PFSK-1 (cell line): ENCODE measurements around the gene GPR50. TPM values are rescaled to one million over a fixed set of nuclear protein-coding genes. Genes with fewer than 3 reads are reported as not detected.

Experiments used
- FOXP2 ChIP-seq: optimal IDR thresholded peaks from 2 replicates; pipeline ENCODE3; 2011; ENCODE audit warnings: borderline replicate concordance, control low read depth, inconsistent platforms; ENCODE audit not compliant: insufficient read depth; ENCODE audit errors: extremely low read length, extremely low read depth
- POLR2AphosphoS5 ChIP-seq: IDR thresholded peaks from 2 replicates; pipeline ENCODE4 v1.6.1; 2012; ENCODE audit warnings: low read depth, mild to moderate bottlenecking, control low read depth, low read length, moderate library complexity
- SIN3A ChIP-seq: IDR thresholded peaks from 2 replicates; pipeline ENCODE4 v1.6.1; 2012; ENCODE audit warnings: mild to moderate bottlenecking, low read length, moderate library complexity, borderline replicate concordance; ENCODE audit not compliant: insufficient read depth
- TAF1 ChIP-seq: IDR thresholded peaks from 2 replicates; pipeline ENCODE4 v1.6.1; 2012; ENCODE audit warnings: low read length, control low read depth, borderline replicate concordance; ENCODE audit not compliant: insufficient read depth
- polyA plus RNA-seq: library from polyadenylated mRNA; unstranded; fragments of >200 nt; gene quantifications from one replicate; pipeline ENCODE4 v1.2.1, GENCODE V29; 2012; ENCODE audit warnings: low read depth, missing spikeins; ENCODE audit not compliant: insufficient read length
- TF ChIP-seq, protein P1 (sequence below), 2 experiments: IDR thresholded peaks; 2 replicates each; pipeline versions ENCODE4 v1.6.1 to v1.8.0; 2011 to 2012; ENCODE audit warnings: low read depth in 2 of 2, low read length in 2 of 2, control low read depth in 1 of 2, inconsistent platforms in 1 of 2, mild to moderate bottlenecking in 1 of 2, moderate library complexity in 1 of 2; ENCODE audit not compliant: insufficient read depth in 1 of 2

GPR50 gene
- not detected for polyA plus RNA-seq

DNA sequence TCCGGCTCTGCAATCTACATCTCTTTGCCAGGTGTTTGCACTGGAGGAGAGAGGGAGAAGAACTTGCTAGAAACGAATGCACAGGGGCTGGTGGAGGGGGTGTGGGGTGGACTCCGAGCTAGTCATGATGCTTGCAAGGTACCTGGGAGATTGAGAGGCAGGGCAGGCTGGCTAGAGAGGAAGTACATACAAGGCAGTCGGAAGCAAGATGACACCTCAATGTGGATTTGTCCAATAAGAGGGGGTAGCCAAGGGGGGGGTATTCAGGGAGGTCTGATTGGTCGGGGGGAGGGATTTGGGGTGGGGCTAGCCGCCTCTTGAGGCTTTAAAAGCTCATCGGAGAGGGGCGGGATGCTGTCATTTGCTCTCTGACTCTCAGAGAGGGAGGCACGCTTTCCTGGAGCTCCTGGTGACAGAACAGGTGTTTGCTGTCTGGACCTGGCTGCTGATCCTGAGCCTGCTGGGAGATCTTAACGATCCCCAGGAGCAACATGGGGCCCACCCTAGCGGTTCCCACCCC is at the start of gene GPR50:
Gene GPR50, plus strand, starts transcription at position 354 of the 520 bp plus-strand sequence. Its CDS starts 138 bp downstream, at position 492.
- TF ChIP-seq TAF1 (no peak), POLR2AphosphoS5 (no peak), FOXP2 (no peak), SIN3A (no peak)
- TF ChIP-seq, protein P1, sequence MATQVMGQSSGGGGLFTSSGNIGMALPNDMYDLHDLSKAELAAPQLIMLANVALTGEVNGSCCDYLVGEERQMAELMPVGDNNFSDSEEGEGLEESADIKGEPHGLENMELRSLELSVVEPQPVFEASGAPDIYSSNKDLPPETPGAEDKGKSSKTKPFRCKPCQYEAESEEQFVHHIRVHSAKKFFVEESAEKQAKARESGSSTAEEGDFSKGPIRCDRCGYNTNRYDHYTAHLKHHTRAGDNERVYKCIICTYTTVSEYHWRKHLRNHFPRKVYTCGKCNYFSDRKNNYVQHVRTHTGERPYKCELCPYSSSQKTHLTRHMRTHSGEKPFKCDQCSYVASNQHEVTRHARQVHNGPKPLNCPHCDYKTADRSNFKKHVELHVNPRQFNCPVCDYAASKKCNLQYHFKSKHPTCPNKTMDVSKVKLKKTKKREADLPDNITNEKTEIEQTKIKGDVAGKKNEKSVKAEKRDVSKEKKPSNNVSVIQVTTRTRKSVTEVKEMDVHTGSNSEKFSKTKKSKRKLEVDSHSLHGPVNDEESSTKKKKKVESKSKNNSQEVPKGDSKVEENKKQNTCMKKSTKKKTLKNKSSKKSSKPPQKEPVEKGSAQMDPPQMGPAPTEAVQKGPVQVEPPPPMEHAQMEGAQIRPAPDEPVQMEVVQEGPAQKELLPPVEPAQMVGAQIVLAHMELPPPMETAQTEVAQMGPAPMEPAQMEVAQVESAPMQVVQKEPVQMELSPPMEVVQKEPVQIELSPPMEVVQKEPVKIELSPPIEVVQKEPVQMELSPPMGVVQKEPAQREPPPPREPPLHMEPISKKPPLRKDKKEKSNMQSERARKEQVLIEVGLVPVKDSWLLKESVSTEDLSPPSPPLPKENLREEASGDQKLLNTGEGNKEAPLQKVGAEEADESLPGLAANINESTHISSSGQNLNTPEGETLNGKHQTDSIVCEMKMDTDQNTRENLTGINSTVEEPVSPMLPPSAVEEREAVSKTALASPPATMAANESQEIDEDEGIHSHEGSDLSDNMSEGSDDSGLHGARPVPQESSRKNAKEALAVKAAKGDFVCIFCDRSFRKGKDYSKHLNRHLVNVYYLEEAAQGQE (IDR thresholded peaks at IDR 0.05; ENCODE audit: insufficient read depth in 1 of 2, low read depth in 2 of 2, low read length in 2 of 2), result no peak

DNA sequence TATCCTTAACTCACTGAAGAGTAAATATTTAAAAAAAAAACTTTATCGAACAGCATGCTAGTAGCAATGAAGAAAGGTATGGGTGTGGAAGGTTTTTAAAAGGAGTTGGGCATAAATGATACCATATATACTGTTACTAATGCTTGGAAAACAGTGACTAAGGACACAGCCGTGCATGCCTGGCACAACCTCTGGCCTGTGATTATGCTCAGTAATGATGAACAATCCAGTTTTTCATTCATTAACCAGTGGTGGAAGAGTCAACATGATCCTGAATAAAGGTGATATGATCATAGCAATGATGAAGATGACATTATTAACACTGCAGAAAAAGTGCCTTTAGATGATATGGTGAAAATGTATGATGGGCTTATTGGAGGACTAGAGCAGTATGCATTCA is 43.9 kb upstream of the GPR50 start:
- TF ChIP-seq POLR2AphosphoS5 (no peak), SIN3A (no peak), TAF1 (no peak), FOXP2 (no peak)
- TF ChIP-seq, protein P1 (IDR thresholded peaks at IDR 0.05; ENCODE audit: insufficient read depth in 1 of 2, low read depth in 2 of 2, low read length in 2 of 2), result no peak

DNA sequence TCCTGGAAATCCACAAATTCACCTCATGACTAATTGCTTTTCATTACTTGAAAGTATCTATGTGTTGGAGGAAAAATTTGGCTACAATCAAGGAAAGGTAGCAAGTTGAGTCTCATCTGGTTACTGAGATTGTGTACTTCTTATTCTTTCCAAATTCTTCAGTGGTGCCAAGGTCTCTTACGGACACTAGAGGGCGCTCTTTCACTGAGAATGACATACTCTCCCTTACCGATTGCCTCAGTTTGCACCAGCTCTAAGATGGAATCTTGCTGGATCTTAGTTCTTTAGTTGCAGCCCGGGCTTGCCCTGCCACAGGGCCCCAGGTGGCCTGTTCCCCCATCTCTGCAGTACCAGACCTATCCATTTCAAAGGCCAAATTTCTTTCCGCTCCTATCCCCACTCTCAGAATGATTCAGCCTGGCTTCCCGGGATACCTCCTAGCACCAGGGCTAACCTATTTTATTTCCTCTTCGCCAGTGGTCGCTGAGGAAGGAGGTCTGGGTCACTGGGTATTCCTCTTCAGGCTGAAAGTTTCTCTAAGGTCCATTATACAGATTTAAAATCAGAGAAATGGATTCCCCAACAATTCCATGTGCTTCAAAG is 24.6 kb upstream of the GPR50 start:
- TF ChIP-seq POLR2AphosphoS5 (no peak), SIN3A (no peak), TAF1 (no peak), FOXP2 (no peak)
- TF ChIP-seq, protein P1 (IDR thresholded peaks at IDR 0.05; ENCODE audit: insufficient read depth in 1 of 2, low read depth in 2 of 2, low read length in 2 of 2), result no peak

DNA sequence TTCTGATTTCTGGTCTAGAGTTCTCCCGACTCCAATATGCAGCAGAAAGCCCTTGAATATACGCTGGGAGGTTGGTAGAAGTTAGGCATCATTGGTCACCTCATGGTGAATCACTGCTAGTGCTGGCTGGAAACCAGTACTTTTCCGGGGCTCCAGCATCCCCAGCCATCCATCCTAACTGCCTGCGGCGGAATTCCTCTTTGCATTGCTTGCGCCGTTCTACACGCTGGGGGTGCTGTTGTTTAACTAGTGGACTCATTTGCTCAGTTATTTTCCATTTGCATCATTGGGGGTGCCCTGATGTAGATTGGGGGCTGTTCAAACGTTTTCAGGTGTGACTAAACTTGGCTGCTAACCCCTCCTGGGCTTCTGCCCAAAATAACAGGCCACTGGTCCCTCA is 23.3 kb upstream of the GPR50 start:
- TF ChIP-seq TAF1, result no peak
- TF ChIP-seq, protein P1 (IDR thresholded peaks at IDR 0.05; ENCODE audit: insufficient read depth in 1 of 2, low read depth in 2 of 2, low read length in 2 of 2), result no peak
- TF ChIP-seq POLR2AphosphoS5, result no peak
- TF ChIP-seq SIN3A, result no peak
- TF ChIP-seq FOXP2, result no peak
